Measurements from ENCODE around the gene AKT3. TPM values are rescaled to one million over a fixed set of nuclear protein-coding genes. Genes with fewer than 3 reads are reported as not detected.

The AKT3 gene
- total RNA-seq, 4 donors from 2014 or later, result 51.7 to 84.1 (median 71.1) TPM

- Histone ChIP-seq H3K4me3 (replicated peaks in 1 of 3) (no peak overlapping the region), H3K27ac (no peak overlapping the region), H3K4me1 (peaks cover 4 to 14% of the 10 kb centered on the region in 2 donors), H3K27me3 (no peaks in the 10 kb centered on the region), H3K9me3 (no peaks in the 10 kb centered on the region), H3K36me3 (no peaks in the 10 kb centered on the region)
- intact Hi-C loops (cut with DNase I), result no loop called here
- TF ChIP-seq CTCF (IDR thresholded peaks at IDR 0.05) (no peak), POLR2A (IDR thresholded peaks at IDR 0.05) (no peak)
- 98% methylated on average over 3 of the region's 3 CpGs for WGBS, 2 donors
- no peak for DNase-seq
Measured at GRCh38 chr1:243469497-243469896, 380.5 kb downstream of the AKT3 start.

GRCh38 chr1:243465738-243466137, 384.3 kb downstream of the AKT3 start:
- DNase-seq, result no peak
- Histone ChIP-seq H3K9me3 (no peaks in the 10 kb centered on the region), H3K27ac (peak overlapping the region in 2 of 3 donors; percentile 3 to 77), H3K27me3 (no peaks in the 10 kb centered on the region), H3K4me1 (peaks cover 10 to 12% of the 10 kb centered on the region in 2 donors), H3K4me3 (replicated peaks in 1 of 3) (no peak overlapping the region), H3K36me3 (no peaks in the 10 kb centered on the region)
- intact Hi-C loops (cut with DNase I), result no loop called here
- 75 to 79% methylated on average over 5 of the region's 5 CpGs for WGBS, 2 donors
- TF ChIP-seq POLR2A (IDR thresholded peaks at IDR 0.05), result no peak
- TF ChIP-seq CTCF (IDR thresholded peaks at IDR 0.05), result no peak

- H3K9me3 ChIP-seq, result no peaks in the 10 kb centered on the region
- H3K4me1 ChIP-seq, result peaks cover 10 to 12% of the 10 kb centered on the region in 2 donors
- H3K36me3 ChIP-seq, result no peaks in the 10 kb centered on the region
- peak overlapping the region in 2 of 3 donors; percentile 60 to 77 for H3K27ac ChIP-seq
- intact Hi-C loops (cut with DNase I), result no loop called here
- WGBS, 2 donors, result 92 to 95% methylated on average over 5 of the region's 5 CpGs
- peak; percentile 52 to 66 for DNase-seq
- TF ChIP-seq CTCF (IDR thresholded peaks at IDR 0.05) (no peak), POLR2A (IDR thresholded peaks at IDR 0.05) (no peak)
- no peaks in the 10 kb centered on the region for H3K27me3 ChIP-seq
- no peak overlapping the region for H3K4me3 ChIP-seq (replicated peaks in 1 of 3)
Measured at GRCh38 chr1:243465081-243465480, 385.0 kb downstream of the AKT3 start.

GRCh38 chr1:243462929-243463697, 386.9 kb downstream of the AKT3 start:
- no peaks in the 10 kb centered on the region for H3K36me3 ChIP-seq
- 92 to 100% methylated on average over 1 of the region's 1 CpG for WGBS, 2 donors

More at GRCh38 chr1:243462929-243463697, 386.9 kb downstream of the AKT3 start:
- DNase-seq, result no peak
- H3K4me1 ChIP-seq, result peaks cover 10 to 12% of the 10 kb centered on the region in 2 donors
- no peak overlapping the region for H3K4me3 ChIP-seq (replicated peaks in 1 of 3)
- intact Hi-C loops (cut with DNase I), result no loop called here
- TF ChIP-seq CTCF (IDR thresholded peaks at IDR 0.05) (no peak), POLR2A (IDR thresholded peaks at IDR 0.05) (no peak)
- H3K27me3 ChIP-seq, result no peaks in the 10 kb centered on the region
- no peak overlapping the region for H3K27ac ChIP-seq
- H3K9me3 ChIP-seq, result no peaks in the 10 kb centered on the region

Measured in thyroid gland (tissue), 4 donors.